Neural progenitor cell (in vitro differentiated cells): Measurements from ENCODE around the gene NFIL3. TPM values are rescaled to one million over a fixed set of nuclear protein-coding genes. Genes with fewer than 3 reads are reported as not detected.

Source experiments
- DNase-seq: peaks from one replicate; pipeline ENCODE4 v3.0.0-alpha.2; 2016; ENCODE audit warnings: low spot score
- H2AFZ ChIP-seq: fragments of 200-600 bp; sonication (generic); replicated peaks from 2 replicates; pipeline ENCODE4 v1.6.1; 2016; ENCODE audit warnings: antibody characterized with exemption
- H3F3A ChIP-seq: fragments of 200-600 bp; sonication (generic); 2 replicates; pipeline ENCODE4 v1.6.1; 2016; ENCODE audit warnings: antibody characterized with exemption, low read depth
- H3K27ac ChIP-seq: fragments of 200-600 bp; sonication (generic); 2 replicates; pipeline ENCODE4 v1.5.1; 2016; ENCODE audit warnings: mild to moderate bottlenecking
- H3K27me3 ChIP-seq: fragments of 200-600 bp; sonication (generic); 2 replicates; pipeline ENCODE4 v1.6.1; 2016; ENCODE audit warnings: mild to moderate bottlenecking, moderate library complexity
- H3K36me3 ChIP-seq: fragments of 200-600 bp; sonication (generic); 2 replicates; pipeline ENCODE4 v1.5.1; 2016
- H3K4me1 ChIP-seq: fragments of 200-600 bp; sonication (generic); 2 replicates; pipeline ENCODE4 v1.6.1; 2016; ENCODE audit warnings: mixed run types
- H3K4me2 ChIP-seq: fragments of 200-600 bp; sonication (generic); 2 replicates; pipeline ENCODE4 v1.6.1; 2016
- H3K4me3 ChIP-seq: fragments of 200-600 bp; sonication (generic); 2 replicates; pipeline ENCODE4 v1.5.1; 2016
- H3K79me2 ChIP-seq: fragments of 200-600 bp; sonication (generic); 2 replicates; pipeline ENCODE4 v1.6.1; 2016; ENCODE audit warnings: low read depth
- H3K9ac ChIP-seq: fragments of 200-600 bp; sonication (generic); 2 replicates; pipeline ENCODE4 v1.6.1; 2016
- H3K9me3 ChIP-seq: fragments of 200-600 bp; sonication (generic); 2 replicates; pipeline ENCODE4 v1.5.1; 2016; ENCODE audit warnings: low read depth
- H4K20me1 ChIP-seq: fragments of 200-600 bp; sonication (generic); 2 replicates; pipeline ENCODE4 v1.6.1; 2016; ENCODE audit warnings: low read depth
- H3K27ac Mint-ChIP-seq: 3 replicates; pipeline ENCODE4 v1.8.0; 2021; ENCODE audit warnings: mixed read lengths
- H3K27me3 Mint-ChIP-seq: 2 replicates; pipeline ENCODE4 v1.8.0; 2022; ENCODE audit warnings: low read depth, mild to moderate bottlenecking, inconsistent platforms, moderate library complexity, mixed read lengths; ENCODE audit not compliant: insufficient read depth
- H3K36me3 Mint-ChIP-seq: 3 replicates; pipeline ENCODE4 v1.8.0; 2021; ENCODE audit warnings: mixed read lengths
- H3K4me1 Mint-ChIP-seq: 3 replicates; pipeline ENCODE4 v1.8.0; 2021; ENCODE audit warnings: mixed read lengths
- H3K4me3 Mint-ChIP-seq: 3 replicates; pipeline ENCODE4 v1.8.0; 2021; ENCODE audit warnings: mild to moderate bottlenecking, moderate library complexity, mixed read lengths
- H3K9me3 Mint-ChIP-seq: 3 replicates; pipeline ENCODE4 v1.8.0; 2020; ENCODE audit warnings: mixed read lengths
- EZH2 ChIP-seq: fragments of 200-600 bp; sonication (generic); IDR thresholded peaks from 2 replicates; pipeline ENCODE4 v1.6.1; 2017; ENCODE audit warnings: antibody characterized with exemption, mild to moderate bottlenecking, moderate library complexity
- EZH2phosphoT487 ChIP-seq: fragments of 200-600 bp; sonication (generic); IDR thresholded peaks from 2 replicates; pipeline ENCODE4 v1.6.1; 2017; ENCODE audit warnings: antibody characterized with exemption
- total RNA-seq: library from RNA; depleted of rRNA; stranded (reverse); fragments of >200 nt; gene quantifications from 2 replicates; pipeline ENCODE4 v1.2.3, GENCODE V29; 2015; ENCODE audit warnings: low replicate concordance
- TF ChIP-seq, protein P1 (sequence below): fragments of 200-600 bp; sonication (generic); IDR thresholded peaks from 2 replicates; pipeline ENCODE4 v1.5.1; 2017; ENCODE audit warnings: antibody characterized with exemption, mild to moderate bottlenecking

Gene NFIL3
- total RNA-seq, 1 donor from 2014 or later, result 22.3 TPM

DNA sequence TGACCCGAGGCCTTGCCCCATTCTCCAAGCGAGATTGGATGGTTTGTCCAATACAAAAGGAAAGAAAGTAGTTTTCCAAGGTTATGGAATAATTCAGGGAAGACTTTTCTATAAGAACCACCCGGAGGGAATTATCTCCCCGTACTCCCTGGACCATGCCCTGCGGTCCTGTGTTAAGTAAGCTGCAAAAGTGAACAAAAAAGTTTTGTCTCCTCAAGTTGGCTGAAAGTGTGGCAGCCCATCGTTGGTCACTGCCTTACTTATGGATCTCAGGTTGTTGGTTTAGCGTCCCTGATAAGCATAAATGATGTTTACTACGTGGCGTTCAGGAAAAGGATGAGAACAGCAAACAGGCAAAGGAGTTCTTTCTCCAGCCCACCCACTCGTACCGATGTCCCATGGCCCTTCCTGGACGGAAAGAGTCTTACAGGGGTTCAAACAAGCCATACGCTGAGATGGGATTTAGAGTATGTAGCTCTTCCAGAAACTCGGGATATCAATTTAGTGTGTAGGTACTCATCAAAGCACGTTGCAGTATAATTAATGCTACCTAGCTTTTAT is 61.5 kb downstream of the NFIL3 start:
- H4K20me1 ChIP-seq, result peaks cover 14% of the 10 kb centered on the region
- Mint-ChIP-seq H3K27ac (no peak overlapping the region), H3K4me3 (peak overlapping the region; percentile 93), H3K36me3 (peaks cover 2% of the 10 kb centered on the region), H3K27me3 (peaks cover 2% of the 10 kb centered on the region), H3K9me3 (peaks cover 7% of the 10 kb centered on the region), H3K4me1 (peaks cover 21% of the 10 kb centered on the region)
- no peaks in the 10 kb centered on the region for H3K27me3 ChIP-seq
- H3F3A ChIP-seq, result peaks cover 9% of the 10 kb centered on the region
- H3K36me3 ChIP-seq, result no peaks in the 10 kb centered on the region
- peaks cover 12% of the 10 kb centered on the region for H3K4me1 ChIP-seq
- no peak for TF ChIP-seq EZH2phosphoT487
- TF ChIP-seq, protein P1, sequence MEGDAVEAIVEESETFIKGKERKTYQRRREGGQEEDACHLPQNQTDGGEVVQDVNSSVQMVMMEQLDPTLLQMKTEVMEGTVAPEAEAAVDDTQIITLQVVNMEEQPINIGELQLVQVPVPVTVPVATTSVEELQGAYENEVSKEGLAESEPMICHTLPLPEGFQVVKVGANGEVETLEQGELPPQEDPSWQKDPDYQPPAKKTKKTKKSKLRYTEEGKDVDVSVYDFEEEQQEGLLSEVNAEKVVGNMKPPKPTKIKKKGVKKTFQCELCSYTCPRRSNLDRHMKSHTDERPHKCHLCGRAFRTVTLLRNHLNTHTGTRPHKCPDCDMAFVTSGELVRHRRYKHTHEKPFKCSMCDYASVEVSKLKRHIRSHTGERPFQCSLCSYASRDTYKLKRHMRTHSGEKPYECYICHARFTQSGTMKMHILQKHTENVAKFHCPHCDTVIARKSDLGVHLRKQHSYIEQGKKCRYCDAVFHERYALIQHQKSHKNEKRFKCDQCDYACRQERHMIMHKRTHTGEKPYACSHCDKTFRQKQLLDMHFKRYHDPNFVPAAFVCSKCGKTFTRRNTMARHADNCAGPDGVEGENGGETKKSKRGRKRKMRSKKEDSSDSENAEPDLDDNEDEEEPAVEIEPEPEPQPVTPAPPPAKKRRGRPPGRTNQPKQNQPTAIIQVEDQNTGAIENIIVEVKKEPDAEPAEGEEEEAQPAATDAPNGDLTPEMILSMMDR, result no peak
- TF ChIP-seq EZH2, result no peak
- no peak overlapping the region for H3K27ac ChIP-seq
- H3K9ac ChIP-seq, result no peak overlapping the region
- peaks cover 45% of the 10 kb centered on the region for H3K79me2 ChIP-seq
- peak overlapping the region; percentile 51 for H3K4me2 ChIP-seq
- H3K9me3 ChIP-seq, result no peaks in the 10 kb centered on the region
- peak overlapping the region; percentile 99 for H3K4me3 ChIP-seq
- peak overlapping the region; percentile 100 for H2AFZ ChIP-seq
- DNase-seq, result no peak

DNA sequence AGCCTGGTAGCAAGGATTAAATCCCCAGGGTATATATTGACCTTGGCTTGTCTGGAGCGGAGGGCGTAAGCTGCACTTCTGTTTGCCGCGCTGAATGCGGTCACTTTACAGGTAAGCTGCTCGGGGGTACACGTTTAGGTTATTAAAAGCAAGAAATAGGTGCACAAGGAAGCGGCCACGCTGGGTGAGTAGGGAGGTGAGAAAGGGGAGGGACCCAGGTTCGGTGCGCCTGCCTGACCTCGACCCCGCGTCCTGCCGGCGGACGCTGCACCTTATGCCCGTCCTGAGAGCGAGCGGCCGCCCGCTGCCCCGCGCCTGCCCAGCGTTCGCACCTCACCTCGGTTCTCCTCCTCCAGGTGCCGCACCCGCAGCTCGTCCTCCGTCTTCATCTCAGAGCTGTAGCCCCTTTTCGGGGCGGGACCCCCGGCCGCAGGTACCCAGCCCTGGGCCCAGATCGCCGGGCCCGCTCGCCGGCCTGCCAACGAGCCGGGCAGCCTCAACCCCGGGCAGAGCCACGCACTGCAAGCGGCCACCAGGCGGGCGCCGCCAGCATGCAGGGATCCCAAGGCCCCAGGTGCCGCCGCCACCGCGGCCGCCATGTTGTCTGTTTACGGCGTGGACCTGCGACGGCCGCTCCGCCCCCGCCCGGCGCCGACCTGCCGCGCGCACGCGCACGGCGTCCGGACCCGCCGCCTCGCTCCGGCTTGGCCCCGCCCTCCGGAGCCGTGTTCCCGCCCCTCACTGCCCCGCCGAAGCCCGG is 62.2 kb downstream of the NFIL3 start, which contains the start of gene AUH:
TSS of gene AUH (minus strand) at position 628 of the 760 bp plus-strand sequence. CDS start at position 599, 29 bp downstream.
- Histone ChIP-seq H3K27ac (peak within 1 kb of the TSS; percentile 79), H3K4me2 (peak within 1 kb of the TSS; percentile 92), H4K20me1 (peaks cover 14% of the 10 kb centered on the region), H3K4me1 (peaks cover 12% of the 10 kb centered on the region), H3F3A (peaks cover 9% of the 10 kb centered on the region), H3K4me3 (peak within 1 kb of the TSS; percentile 99), H3K9ac (peak within 1 kb of the TSS; percentile 83), H3K27me3 (no peaks in the 10 kb centered on the region), H2AFZ (peak within 1 kb of the TSS; percentile 100), H3K79me2 (peaks cover 51% of the 10 kb centered on the region), H3K36me3 (no peaks in the 10 kb centered on the region), H3K9me3 (no peaks in the 10 kb centered on the region)
- H3K9me3 Mint-ChIP-seq, result peaks cover 7% of the 10 kb centered on the region
- peaks cover 21% of the 10 kb centered on the region for H3K4me1 Mint-ChIP-seq
- H3K27me3 Mint-ChIP-seq, result peaks cover 2% of the 10 kb centered on the region
- H3K27ac Mint-ChIP-seq, result peak within 1 kb of the TSS; percentile 96
- peak; percentile 94 for DNase-seq
- peak within 1 kb of the TSS; percentile 100 for H3K4me3 Mint-ChIP-seq
- peaks cover 5% of the 10 kb centered on the region for H3K36me3 Mint-ChIP-seq
- TF ChIP-seq EZH2phosphoT487, result no peak
- TF ChIP-seq, protein P1, result peak; percentile 34

DNA sequence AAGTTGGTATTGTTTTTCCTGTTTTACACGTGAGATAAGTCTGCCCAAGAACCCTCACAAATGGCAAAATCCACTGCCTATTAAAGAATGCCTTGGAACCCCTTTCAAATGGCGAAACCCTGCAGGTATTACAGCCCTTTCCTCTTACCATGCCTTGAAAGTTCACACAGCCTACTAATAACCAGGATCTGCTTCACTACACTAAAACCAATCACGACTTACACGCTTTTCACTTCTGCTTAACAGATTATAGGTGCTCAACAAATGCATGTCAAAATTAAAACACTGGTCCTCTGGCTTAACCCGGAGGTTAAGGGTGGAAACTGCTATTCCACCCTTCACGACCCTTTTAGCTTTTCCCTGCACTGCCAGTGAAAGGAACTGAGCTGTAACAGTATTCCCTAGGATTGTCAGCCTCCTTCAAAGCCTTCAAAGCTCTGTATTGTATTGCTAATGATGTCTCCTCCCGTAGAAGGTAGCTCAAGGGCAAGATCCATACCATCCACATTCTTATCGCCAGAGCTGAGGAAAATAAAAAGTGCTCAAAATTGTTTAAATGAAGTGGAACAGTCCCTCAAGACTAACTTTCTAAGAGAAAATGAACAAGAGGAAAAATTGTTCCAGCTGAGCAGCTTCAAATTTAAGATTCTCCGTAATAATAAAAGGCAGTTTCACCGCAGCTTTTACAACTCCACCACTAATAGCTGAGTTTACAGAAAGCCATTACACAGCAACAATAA is 62.9 kb downstream of the NFIL3 start:
- Histone ChIP-seq H3K9me3 (no peaks in the 10 kb centered on the region), H3K36me3 (no peaks in the 10 kb centered on the region)
- peaks cover 6% of the 10 kb centered on the region for H3K36me3 Mint-ChIP-seq

More for the DNA sequence above, 62.9 kb downstream of the NFIL3 start:
- Mint-ChIP-seq H3K27me3 (peaks cover 2% of the 10 kb centered on the region), H3K4me1 (peaks cover 21% of the 10 kb centered on the region), H3K27ac (peak overlapping the region; percentile 96), H3K4me3 (peak overlapping the region; percentile 100), H3K9me3 (peaks cover 7% of the 10 kb centered on the region)
- H2AFZ ChIP-seq, result peak overlapping the region; percentile 100
- TF ChIP-seq EZH2phosphoT487 (no peak), EZH2 (no peak)
- TF ChIP-seq, protein P1, result no peak
- DNase-seq, result peak; percentile 56
- no peak overlapping the region for H3K27ac ChIP-seq
- peak overlapping the region; percentile 92 for H3K4me2 ChIP-seq
- peak overlapping the region; percentile 83 for H3K9ac ChIP-seq
- H3K79me2 ChIP-seq, result peaks cover 57% of the 10 kb centered on the region
- peaks cover 9% of the 10 kb centered on the region for H3F3A ChIP-seq
- H3K4me3 ChIP-seq, result peak overlapping the region; percentile 99
- H4K20me1 ChIP-seq, result peaks cover 14% of the 10 kb centered on the region
- no peaks in the 10 kb centered on the region for H3K27me3 ChIP-seq
- peaks cover 12% of the 10 kb centered on the region for H3K4me1 ChIP-seq
